Gastrocnemius medialis (tissue), 4 donors: ENCODE data around the gene STPG3.

ENCODE experiments used
- CTCF ChIP-seq, 5 experiments: fragments of 450-650 bp in 3 of 5; fragments of 200-600 bp in 2 of 5; sonication (generic) in 2 of 5; IDR thresholded peaks in 4 of 5; conservative IDR thresholded peaks in 1 of 5; 1 replicate in 4 of 5; 2 replicates in 1 of 5; pipeline ENCODE4 v1.5.1; 2016 to 2019; ENCODE audit warnings: antibody characterized with exemption in 5 of 5, mild to moderate bottlenecking in 3 of 5, moderate library complexity in 3 of 5
- POLR2A ChIP-seq, 2 donors: fragments of 450-650 bp; IDR thresholded peaks; one replicate each; pipeline ENCODE4 v1.6.1; 2017; ENCODE audit warnings: antibody characterized with exemption in 2 of 2, mild to moderate bottlenecking in 2 of 2, moderate library complexity in 2 of 2

- TF ChIP-seq POLR2A (IDR thresholded peaks at IDR 0.05), result no peak
- TF ChIP-seq CTCF (IDR thresholded peaks at IDR 0.05 in 4 of 5, conservative IDR thresholded peaks at IDR 0.05 in 1 of 5), result peak; percentile 77 to 92 (median 85)
Measured at GRCh38 chr9:137227054-137227852, 23.8 kb upstream of the STPG3 start, which contains the start of gene RNF224.
